PFSK-1 (cell line): ENCODE measurements around the gene ZNF581.

Experiments
- FOXP2 ChIP-seq: optimal IDR thresholded peaks from 2 replicates; pipeline ENCODE3; 2011; ENCODE audit warnings: borderline replicate concordance, control low read depth, inconsistent platforms; ENCODE audit not compliant: insufficient read depth; ENCODE audit errors: extremely low read length, extremely low read depth
- POLR2AphosphoS5 ChIP-seq: IDR thresholded peaks from 2 replicates; pipeline ENCODE4 v1.6.1; 2012; ENCODE audit warnings: low read depth, mild to moderate bottlenecking, control low read depth, low read length, moderate library complexity
- REST ChIP-seq, 2 experiments: IDR thresholded peaks; 2 replicates each; pipeline versions ENCODE4 v1.6.1 to v1.8.0; 2011 to 2012; ENCODE audit warnings: low read depth in 2 of 2, low read length in 2 of 2, control low read depth in 1 of 2, inconsistent platforms in 1 of 2, mild to moderate bottlenecking in 1 of 2, moderate library complexity in 1 of 2; ENCODE audit not compliant: insufficient read depth in 1 of 2
- SIN3A ChIP-seq: IDR thresholded peaks from 2 replicates; pipeline ENCODE4 v1.6.1; 2012; ENCODE audit warnings: mild to moderate bottlenecking, low read length, moderate library complexity, borderline replicate concordance; ENCODE audit not compliant: insufficient read depth
- TAF1 ChIP-seq: IDR thresholded peaks from 2 replicates; pipeline ENCODE4 v1.6.1; 2012; ENCODE audit warnings: low read length, control low read depth, borderline replicate concordance; ENCODE audit not compliant: insufficient read depth

Gene ZNF581

GRCh38 chr19:55621205-55621672 lies 22.2 kb upstream of the ZNF581 start:
- TF ChIP-seq FOXP2 (no peak), TAF1 (no peak), REST (IDR thresholded peaks at IDR 0.05; ENCODE audit: insufficient read depth in 1 of 2, low read depth in 2 of 2, low read length in 2 of 2) (no peak), POLR2AphosphoS5 (no peak), SIN3A (no peak)

- TF ChIP-seq POLR2AphosphoS5 (no peak), REST (IDR thresholded peaks at IDR 0.05; ENCODE audit: insufficient read depth in 1 of 2, low read depth in 2 of 2, low read length in 2 of 2) (no peak), FOXP2 (no peak), TAF1 (no peak), SIN3A (no peak)
These were observed 21.7 kb upstream of the ZNF581 start for GRCh38 chr19:55621673-55622231.

- TF ChIP-seq FOXP2 = no peak
- no peak for TF ChIP-seq SIN3A
- TF ChIP-seq POLR2AphosphoS5 = no peak
- no peak for TF ChIP-seq TAF1
- no peak for TF ChIP-seq REST (IDR thresholded peaks at IDR 0.05; ENCODE audit: insufficient read depth in 1 of 2, low read depth in 2 of 2, low read length in 2 of 2)
These were observed 21.0 kb upstream of the ZNF581 start for GRCh38 chr19:55622242-55622969.

GRCh38 chr19:55623130-55623529 lies 20.3 kb upstream of the ZNF581 start:
- TF ChIP-seq POLR2AphosphoS5 = no peak
- no peak for TF ChIP-seq SIN3A
- TF ChIP-seq TAF1 = no peak
- no peak for TF ChIP-seq REST (IDR thresholded peaks at IDR 0.05; ENCODE audit: insufficient read depth in 1 of 2, low read depth in 2 of 2, low read length in 2 of 2)
- no peak for TF ChIP-seq FOXP2
